BJ (cell line): ENCODE measurements around the gene LRP1B. TPM values are rescaled to one million over a fixed set of nuclear protein-coding genes. Genes with fewer than 3 reads are reported as not detected.

Experiments
- CTCF ChIA-PET: fragments of 350-600 bp; formaldehyde crosslinking; extraction: SDS; loops from one replicate; lab custom pipeline; 2021; ENCODE audit warnings: antibody characterized with exemption, inconsistent platforms; lab: Yijun Ruan, JAX
- POLR2A ChIA-PET: fragments of 300-600 bp; sonication (Branson Sonifier 250); formaldehyde crosslinking; extraction: SDS; loops from one replicate; lab custom pipeline; 2021; ENCODE audit warnings: antibody characterized with exemption; lab: Charles Lee
- DNase-seq: peaks from one replicate; pipeline ENCODE4 v3.0.0-alpha.2; 2011; ENCODE audit warnings: low read depth
- H3K27me3 ChIP-seq: 2 replicates; pipeline ENCODE4 v1.6.0; 2011; ENCODE audit warnings: low read length; ENCODE audit not compliant: control insufficient read depth, insufficient read depth
- H3K36me3 ChIP-seq: 2 replicates; pipeline ENCODE4 v1.5.1; 2011; ENCODE audit warnings: low read length; ENCODE audit not compliant: control insufficient read depth, insufficient read depth
- H3K4me3 ChIP-seq: 2 replicates; pipeline ENCODE4 v1.5.1; 2011; ENCODE audit warnings: low read depth, mild to moderate bottlenecking, control low read depth, low read length
- CTCF ChIP-seq: IDR thresholded peaks from 2 replicates; pipeline ENCODE4 v1.5.1; 2011; ENCODE audit warnings: low read depth, mild to moderate bottlenecking, control low read depth, inconsistent platforms, low read length, moderate library complexity; ENCODE audit not compliant: insufficient read depth
- polyA plus RNA-seq: library from polyadenylated mRNA; depleted of rRNA; stranded (reverse); fragments of >200 nt; gene quantifications from 2 replicates; pipeline ENCODE4 v1.2.3, GENCODE V29; 2011

LRP1B gene
- polyA plus RNA-seq, 1 experiment = 0.04 TPM

GRCh38 chr2:141065042-141065441 is 1065.8 kb downstream of the LRP1B start:
- Histone ChIP-seq H3K4me3 (no peak overlapping the region), H3K27me3 (no peaks in the 10 kb centered on the region), H3K36me3 (no peaks in the 10 kb centered on the region)
- CTCF ChIA-PET = no interaction called here
- no peak for DNase-seq
- POLR2A ChIA-PET = no interaction called here
- TF ChIP-seq CTCF = no peak

GRCh38 chr2:141063406-141063805 is 1067.4 kb downstream of the LRP1B start:
- Histone ChIP-seq H3K36me3 (no peaks in the 10 kb centered on the region), H3K4me3 (no peak overlapping the region), H3K27me3 (no peaks in the 10 kb centered on the region)
- POLR2A ChIA-PET = no interaction called here
- no peak for TF ChIP-seq CTCF
- CTCF ChIA-PET = interaction anchor here (1.3 kb wide), 1 partner anchor 46 kb away, joined by 3 read pairs; no protein-coding TSS in a partner anchor
- DNase-seq = no peak

- TF ChIP-seq CTCF = no peak
- no peak for DNase-seq
- no peaks in the 10 kb centered on the region for H3K27me3 ChIP-seq
- no peaks in the 10 kb centered on the region for H3K36me3 ChIP-seq
- POLR2A ChIA-PET = no interaction called here
- CTCF ChIA-PET = interaction anchor here (1.3 kb wide), 1 partner anchor 47 kb away, joined by 3 read pairs; no protein-coding TSS in a partner anchor
- no peak overlapping the region for H3K4me3 ChIP-seq
Measured at GRCh38 chr2:141062443-141062842, 1068.4 kb downstream of the LRP1B start.

GRCh38 chr2:141062031-141062430 is 1068.8 kb downstream of the LRP1B start:
- H3K36me3 ChIP-seq = no peaks in the 10 kb centered on the region
- no peak for TF ChIP-seq CTCF
- H3K27me3 ChIP-seq = no peaks in the 10 kb centered on the region
- CTCF ChIA-PET = no interaction called here
- POLR2A ChIA-PET = no interaction called here
- no peak for DNase-seq
- H3K4me3 ChIP-seq = no peak overlapping the region

- no peak for TF ChIP-seq CTCF
- POLR2A ChIA-PET = no interaction called here
- DNase-seq = no peak
Measured at GRCh38 chr2:141058556-141058955, 1072.3 kb downstream of the LRP1B start.

More at GRCh38 chr2:141058556-141058955, 1072.3 kb downstream of the LRP1B start:
- H3K4me3 ChIP-seq = no peak overlapping the region
- CTCF ChIA-PET = no interaction called here
- H3K36me3 ChIP-seq = no peaks in the 10 kb centered on the region
- H3K27me3 ChIP-seq = no peaks in the 10 kb centered on the region
